Measurements from ENCODE around the gene EPHB1. TPM values are rescaled to one million over a fixed set of nuclear protein-coding genes. Genes with fewer than 3 reads are reported as not detected.

The EPHB1 gene
- total RNA-seq, 1 experiment from 2014 or later: 7.0 TPM

- Mint-ChIP-seq H3K27ac (no peak overlapping the region), H3K4me1 (peaks cover 37% of the 10 kb centered on the region), H3K27me3 (ENCODE audit: low read depth) (no peaks in the 10 kb centered on the region), H3K36me3 (no peaks in the 10 kb centered on the region), H3K9me3 (no peaks in the 10 kb centered on the region), H3K4me3 (no peak overlapping the region)
- POLR2A ChIA-PET: interaction anchor here (1.1 kb wide), 1 partner anchor 9 kb away, joined by 3 read pairs; no protein-coding TSS in a partner anchor
- ATAC-seq (peak; percentile 55; the same call in 1 of the 2 replicates), DNase-seq (ENCODE audit: low spot score) (no peak)
- CTCF ChIA-PET: interaction anchor here (0.9 to 1.7 kb wide), 3 partner anchors 140 to 354 kb away, joined by 3 to 7 read pairs (median 6); partner anchors contain the start of gene EPHB1
- no peak for TF ChIP-seq ZNF281 (CRISPR knock-in tag; IDR thresholded peaks at IDR 0.05)
- no peak for TF ChIP-seq ZNF219 (CRISPR knock-in tag; IDR thresholded peaks at IDR 0.05; ENCODE audit: borderline replicate concordance)
- no peak for TF ChIP-seq NFE2L1 (CRISPR knock-in tag; IDR thresholded peaks at IDR 0.05)
- no peak for TF ChIP-seq GRHL2 (CRISPR knock-in tag; IDR thresholded peaks at IDR 0.05; ENCODE audit: insufficient replicate concordance, severe bottlenecking)
- TF ChIP-seq MXD4 (CRISPR knock-in tag; IDR thresholded peaks at IDR 0.05; ENCODE audit: borderline replicate concordance): no peak
- no peak for TF ChIP-seq PRDM15 (CRISPR knock-in tag; IDR thresholded peaks at IDR 0.05)
- no peak for TF ChIP-seq EMX1 (CRISPR knock-in tag; IDR thresholded peaks at IDR 0.05)
- no peak for TF ChIP-seq ZNF396 (CRISPR knock-in tag; IDR thresholded peaks at IDR 0.05; ENCODE audit: borderline replicate concordance)
- no peak for TF ChIP-seq MAX (CRISPR knock-in tag; IDR thresholded peaks at IDR 0.05)
- no peak for TF ChIP-seq ZBTB43 (CRISPR knock-in tag; IDR thresholded peaks at IDR 0.05)
- TF ChIP-seq CREB1 (CRISPR knock-in tag; IDR thresholded peaks at IDR 0.05): no peak
Measured at GRCh38 chr3:135099734-135100355, 304.8 kb downstream of the EPHB1 start.

- no peak overlapping the region for H3K27ac Mint-ChIP-seq
- no peaks in the 10 kb centered on the region; the same call in 1 of the 2 replicates for H3K9me3 Mint-ChIP-seq
- DNase-seq (ENCODE audit: low spot score): no peak
- no peak overlapping the region for H3K4me3 Mint-ChIP-seq
- peaks cover 37% of the 10 kb centered on the region for H3K4me1 Mint-ChIP-seq
- ATAC-seq: no peak
- no peaks in the 10 kb centered on the region for H3K27me3 Mint-ChIP-seq (ENCODE audit: low read depth)
- no peaks in the 10 kb centered on the region for H3K36me3 Mint-ChIP-seq
- CTCF ChIA-PET: interaction anchor here (0.9 to 1.7 kb wide), 3 partner anchors 140 to 353 kb away, joined by 3 to 7 read pairs (median 6); partner anchors contain the start of gene EPHB1
- POLR2A ChIA-PET: interaction anchor here (1.1 kb wide), 1 partner anchor 9 kb away, joined by 3 read pairs; no protein-coding TSS in a partner anchor
- no peak for TF ChIP-seq ZBTB43 (CRISPR knock-in tag; IDR thresholded peaks at IDR 0.05)
- TF ChIP-seq ESRRA (CRISPR knock-in tag; IDR thresholded peaks at IDR 0.05; ENCODE audit: borderline replicate concordance): no peak
- TF ChIP-seq CTCF (IDR thresholded peaks at IDR 0.05): no peak
- no peak for TF ChIP-seq CDX4 (CRISPR knock-in tag; IDR thresholded peaks at IDR 0.05; ENCODE audit: borderline replicate concordance)
- TF ChIP-seq NFATC4 (CRISPR knock-in tag; IDR thresholded peaks at IDR 0.05): no peak
- TF ChIP-seq TEAD4 (CRISPR knock-in tag; IDR thresholded peaks at IDR 0.05): no peak
- TF ChIP-seq ZNF121 (CRISPR knock-in tag; IDR thresholded peaks at IDR 0.05): no peak
- no peak for TF ChIP-seq ZNF263 (CRISPR knock-in tag; IDR thresholded peaks at IDR 0.05; ENCODE audit: low read depth)
- TF ChIP-seq AR (CRISPR knock-in tag; IDR thresholded peaks at IDR 0.05): no peak
Measured at GRCh38 chr3:135100366-135100765, 305.3 kb downstream of the EPHB1 start.
